HCT116 (cell line): ENCODE measurements around the gene C19orf44. TPM values are rescaled to one million over a fixed set of nuclear protein-coding genes. Genes with fewer than 3 reads are reported as not detected.

Experiments
- ATAC-seq: fragments of 200-7000 bp; cut with Tn5 transposase; 2 replicates; pipeline ENCODE4 v1.9.1; 2020; ENCODE audit warnings: mild to moderate bottlenecking, moderate library complexity
- BruUV-seq: library from RNA; stranded (reverse); fragments of 400-500 nt; replicated peaks from 2 replicates; lab custom pipeline; 2021; lab: Mats Ljungman, UMichigan
- CTCF ChIA-PET: fragments of 300-600 bp; sonication (Branson Sonifier 250); formaldehyde crosslinking; loops from one replicate; lab custom pipeline; 2021; ENCODE audit warnings: antibody characterized with exemption; lab: Charles Lee
- POLR2A ChIA-PET: fragments of 300-600, 350-600 bp; sonication (Branson Sonifier 250); formaldehyde crosslinking; loops from one replicate; lab custom pipeline; 2021; ENCODE audit warnings: antibody characterized with exemption; lab: Charles Lee
- RAD21 ChIA-PET, 2 experiments: fragments of 300-600 bp; sonication (Branson Sonifier 250); formaldehyde crosslinking; loops; one replicate each; lab custom pipeline; 2023; ENCODE audit warnings: low total read pairs in 2 of 2; ENCODE audit not compliant: uncharacterized antibody in 2 of 2, unreplicated experiment in 2 of 2, low non-redundant PET in 1 of 2; lab: Charles Lee
- DNase-seq: peaks from one replicate; pipeline ENCODE4 v3.0.0-alpha.2; 2010; ENCODE audit warnings: low read depth, low spot score
- H2AFZ ChIP-seq: fragments of 200-600 bp; shearing (Covaris generic), sonication (generic); 2 replicates; pipeline ENCODE4 v1.6.1; 2017; ENCODE audit warnings: low read depth, mixed run types, mixed read lengths, antibody characterized with exemption, low read length; ENCODE audit not compliant: poor library complexity, severe bottlenecking
- H3K27ac ChIP-seq: 2 replicates; pipeline ENCODE4 v1.5.1; 2012; ENCODE audit warnings: low read depth, low read length
- H3K27me3 ChIP-seq: fragments of 200-600 bp; sonication (generic); 2 replicates; pipeline ENCODE4 v1.6.1; 2016; ENCODE audit warnings: mixed run types, low read length, mixed read lengths; ENCODE audit not compliant: insufficient read depth
- H3K36me3 ChIP-seq, 2 experiments: fragments of 200-500 bp in 1 of 2; fragments of 200-600 bp in 1 of 2; sonication (Bioruptor generic) in 1 of 2; sonication (generic) in 1 of 2; 2 replicates each; pipeline versions ENCODE4 v1.5.1 to v1.6.1; 2014 to 2016; ENCODE audit warnings: low read length in 2 of 2, inconsistent platforms in 1 of 2, mixed read lengths in 1 of 2, mixed run types in 1 of 2; ENCODE audit not compliant: insufficient read depth in 2 of 2, control insufficient read depth in 1 of 2
- H3K4me1 ChIP-seq, 2 experiments: fragments of 200-600 bp in 1 of 2; sonication (generic) in 1 of 2; 2 replicates each; pipeline versions ENCODE4 v1.5.1 to v1.6.1; 2012 to 2017; ENCODE audit warnings: low read length in 2 of 2, inconsistent platforms in 1 of 2, mild to moderate bottlenecking in 1 of 2, mixed read lengths in 1 of 2, mixed run types in 1 of 2, moderate library complexity in 1 of 2; ENCODE audit not compliant: insufficient read depth in 2 of 2, control insufficient read depth in 1 of 2
- H3K4me2 ChIP-seq: fragments of 200-600 bp; sonication (generic); 2 replicates; pipeline ENCODE4 v1.6.1; 2017; ENCODE audit warnings: mixed run types, low read length, mixed read lengths
- H3K4me3 ChIP-seq, 2 experiments: fragments of 200-600 bp in 1 of 2; sonication (generic) in 1 of 2; replicated peaks in 1 of 2; 2 replicates each; pipeline ENCODE4 v1.5.1; 2011 to 2016; ENCODE audit warnings: low read length in 2 of 2, control low read depth in 1 of 2, low read depth in 1 of 2, mild to moderate bottlenecking in 1 of 2, mixed read lengths in 1 of 2, mixed run types in 1 of 2
- H3K79me2 ChIP-seq: fragments of 200-600 bp; sonication (generic); 2 replicates; pipeline ENCODE4 v1.6.1; 2017; ENCODE audit warnings: mild to moderate bottlenecking, mixed run types, low read length, moderate library complexity, mixed read lengths; ENCODE audit not compliant: insufficient read depth
- H3K9ac ChIP-seq: fragments of 200-600 bp; sonication (generic); 2 replicates; pipeline ENCODE4 v1.6.1; 2016; ENCODE audit warnings: low read length, mixed read lengths
- H3K9me2 ChIP-seq: fragments of 200-600 bp; sonication (generic), shearing (Covaris generic); 2 replicates; pipeline ENCODE4 v1.6.1; 2017; ENCODE audit warnings: mixed run types, mild to moderate bottlenecking, moderate library complexity; ENCODE audit not compliant: insufficient read depth
- H3K9me3 ChIP-seq, 2 experiments: fragments of 200-500 bp in 1 of 2; fragments of 200-600 bp in 1 of 2; sonication (Bioruptor generic) in 1 of 2; sonication (generic) in 1 of 2; 2 replicates each; pipeline ENCODE4 v1.6.1; 2014 to 2017; ENCODE audit warnings: low read length in 2 of 2, mixed read lengths in 2 of 2, inconsistent platforms in 1 of 2, low read depth in 1 of 2, mild to moderate bottlenecking in 1 of 2, mixed run types in 1 of 2, moderate library complexity in 1 of 2; ENCODE audit not compliant: control insufficient read depth in 1 of 2, insufficient read depth in 1 of 2
- H4K20me1 ChIP-seq: fragments of 200-600 bp; sonication (generic), shearing (Covaris generic); 2 replicates; pipeline ENCODE4 v1.6.1; 2017; ENCODE audit warnings: mixed run types, mild to moderate bottlenecking, moderate library complexity; ENCODE audit not compliant: insufficient read depth
- CBX3 ChIP-seq: IDR thresholded peaks from 2 replicates; pipeline ENCODE4 v1.6.1; 2012; ENCODE audit warnings: low read depth
- CEBPB ChIP-seq: IDR thresholded peaks from 2 replicates; pipeline ENCODE4 v1.6.1; 2012; ENCODE audit warnings: low read depth
- ELF1 ChIP-seq: IDR thresholded peaks from 2 replicates; pipeline ENCODE4 v1.6.1; 2012; ENCODE audit warnings: low read depth, borderline replicate concordance
- EZH2phosphoT487 ChIP-seq: fragments of 200-600 bp; IDR thresholded peaks from 2 replicates; pipeline ENCODE4 v1.6.1; 2018; ENCODE audit warnings: antibody characterized with exemption, borderline replicate concordance
- FOSL1 ChIP-seq: IDR thresholded peaks from 2 replicates; pipeline ENCODE4 v1.6.1; 2012; ENCODE audit warnings: low read depth
- POLR2A ChIP-seq: IDR thresholded peaks from 2 replicates; pipeline ENCODE4 v1.7.0; 2011; ENCODE audit warnings: borderline replicate concordance; ENCODE audit not compliant: insufficient read depth, insufficient read length; ENCODE audit errors: extremely low read depth
- POLR2AphosphoS5 ChIP-seq: IDR thresholded peaks from 2 replicates; pipeline ENCODE4 v1.6.1; 2011; ENCODE audit warnings: mild to moderate bottlenecking, low read depth, low read length, moderate library complexity
- RAD21 ChIP-seq: IDR thresholded peaks from 2 replicates; pipeline ENCODE4 v1.6.1; 2012; ENCODE audit warnings: low read depth, mild to moderate bottlenecking
- SIN3A ChIP-seq: IDR thresholded peaks from 2 replicates; pipeline ENCODE4 v1.6.1; 2012; ENCODE audit warnings: low read depth
- SP1 ChIP-seq: IDR thresholded peaks from 2 replicates; pipeline ENCODE4 v1.6.1; 2012; ENCODE audit warnings: low read depth
- SRF ChIP-seq: IDR thresholded peaks from 2 replicates; pipeline ENCODE4 v1.6.1; 2012; ENCODE audit warnings: low read depth
- YY1 ChIP-seq: IDR thresholded peaks from 2 replicates; pipeline ENCODE4 v1.6.1; 2011; ENCODE audit warnings: low read length, low read depth, moderate library complexity, mild to moderate bottlenecking; ENCODE audit not compliant: insufficient replicate concordance; ENCODE audit errors: extremely low read depth
- ZFX ChIP-seq: fragments of 450-650 bp; IDR thresholded peaks from 2 replicates; pipeline ENCODE4 v1.6.1; 2017
- ZNF274 ChIP-seq: fragments of 200-500 bp; sonication (Bioruptor generic); IDR thresholded peaks from 2 replicates; pipeline ENCODE4 v1.6.1; 2014; ENCODE audit warnings: mild to moderate bottlenecking, low read depth, low read length, inconsistent platforms
- intact Hi-C: fragments of 100-400 bp; cut with micrococcal nuclease; formaldehyde crosslinking; loops from 2 replicates; pipeline ENCODE4 v1.10.0; 2022
- total RNA-seq: library from RNA; stranded (reverse); gene quantifications from one replicate; pipeline ENCODE4 v1.2.1, GENCODE V29; 2021; ENCODE audit not compliant: unreplicated experiment
- TF ChIP-seq, protein P1 (sequence below): IDR thresholded peaks from 2 replicates; pipeline ENCODE4 v1.6.1; 2012; ENCODE audit warnings: low read depth
- TF ChIP-seq, protein P2 (sequence below): IDR thresholded peaks from 2 replicates; pipeline ENCODE4 v1.6.1; 2011; ENCODE audit warnings: mild to moderate bottlenecking, low read length, moderate library complexity; ENCODE audit not compliant: insufficient replicate concordance; ENCODE audit errors: extremely low read depth
- TF ChIP-seq, protein P3 (sequence below): IDR thresholded peaks from 2 replicates; pipeline ENCODE4 v1.6.1; 2012
- TF ChIP-seq, protein P4 (sequence below): IDR thresholded peaks from 2 replicates; pipeline ENCODE4 v1.6.1; 2012
- TF ChIP-seq, protein P5 (sequence below), 3 experiments: fragments of 200-600 bp in 1 of 3; sonication (generic) in 1 of 3; IDR thresholded peaks in 2 of 3; conservative IDR thresholded peaks in 1 of 3; 2 replicates each; pipeline ENCODE4 v1.5.1; 2012 to 2017; ENCODE audit warnings: low read depth in 2 of 3, low read length in 2 of 3, antibody characterized with exemption in 1 of 3, borderline replicate concordance in 1 of 3, control low read depth in 1 of 3, mild to moderate bottlenecking in 1 of 3, mixed read lengths in 1 of 3, mixed run types in 1 of 3, moderate library complexity in 1 of 3; ENCODE audit not compliant: insufficient read depth in 1 of 3

C19orf44 gene
- total RNA-seq, 1 experiment from 2014 or later: 6.8 TPM

DNA sequence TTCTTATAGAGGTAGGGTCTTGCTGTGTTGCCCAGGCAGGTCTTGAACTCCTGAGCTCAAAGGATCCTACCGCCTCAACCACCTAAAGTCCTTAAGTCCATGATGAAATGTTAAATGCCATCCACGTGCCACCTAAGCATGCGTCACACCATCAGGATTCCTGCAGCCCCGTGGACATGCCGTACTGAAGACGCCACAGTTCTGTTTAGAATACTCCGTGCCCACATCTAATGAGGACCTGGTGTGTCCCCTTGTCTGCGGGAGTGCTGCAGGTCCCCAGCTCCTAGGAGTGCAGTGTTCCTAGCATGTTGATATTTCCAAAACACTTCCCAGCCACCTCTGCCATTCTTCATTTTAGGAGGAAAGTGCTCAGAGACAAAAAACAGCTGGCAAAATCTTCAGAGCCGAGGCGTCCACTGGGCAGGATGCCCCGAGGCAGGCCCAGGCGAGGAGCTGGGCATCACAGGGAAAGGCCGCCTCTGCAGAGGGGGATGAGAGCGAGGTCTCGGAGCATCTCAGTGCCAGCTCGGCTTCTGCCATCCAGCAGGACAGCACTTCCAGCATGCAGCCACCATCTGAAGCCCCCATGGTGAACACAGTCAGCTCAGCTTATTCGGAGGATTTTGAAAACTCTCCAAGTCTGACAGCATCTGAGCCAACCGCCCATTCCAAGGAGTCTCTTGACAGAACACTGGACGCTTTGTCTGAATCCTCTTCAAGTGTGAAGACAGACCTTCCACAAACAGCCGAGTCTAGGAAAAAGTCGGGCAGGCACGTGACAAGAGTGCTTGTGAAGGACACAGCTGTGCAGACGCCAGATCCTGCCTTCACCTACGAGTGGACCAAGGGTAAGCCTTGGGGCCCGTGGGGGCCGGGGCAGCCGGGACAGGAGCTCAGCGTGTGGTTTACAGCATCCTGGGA is 13.2 kb downstream of the C19orf44 start:
- H3K4me3 ChIP-seq: no peak overlapping the region
- TF ChIP-seq EZH2phosphoT487 (no peak), ELF1 (no peak), POLR2AphosphoS5 (no peak), POLR2A (no peak), FOSL1 (no peak), SIN3A (no peak), ZFX (no peak), SRF (no peak), YY1 (no peak), RAD21 (no peak), CBX3 (no peak), CEBPB (no peak), SP1 (no peak), ZNF274 (no peak)
- TF ChIP-seq, protein P1, sequence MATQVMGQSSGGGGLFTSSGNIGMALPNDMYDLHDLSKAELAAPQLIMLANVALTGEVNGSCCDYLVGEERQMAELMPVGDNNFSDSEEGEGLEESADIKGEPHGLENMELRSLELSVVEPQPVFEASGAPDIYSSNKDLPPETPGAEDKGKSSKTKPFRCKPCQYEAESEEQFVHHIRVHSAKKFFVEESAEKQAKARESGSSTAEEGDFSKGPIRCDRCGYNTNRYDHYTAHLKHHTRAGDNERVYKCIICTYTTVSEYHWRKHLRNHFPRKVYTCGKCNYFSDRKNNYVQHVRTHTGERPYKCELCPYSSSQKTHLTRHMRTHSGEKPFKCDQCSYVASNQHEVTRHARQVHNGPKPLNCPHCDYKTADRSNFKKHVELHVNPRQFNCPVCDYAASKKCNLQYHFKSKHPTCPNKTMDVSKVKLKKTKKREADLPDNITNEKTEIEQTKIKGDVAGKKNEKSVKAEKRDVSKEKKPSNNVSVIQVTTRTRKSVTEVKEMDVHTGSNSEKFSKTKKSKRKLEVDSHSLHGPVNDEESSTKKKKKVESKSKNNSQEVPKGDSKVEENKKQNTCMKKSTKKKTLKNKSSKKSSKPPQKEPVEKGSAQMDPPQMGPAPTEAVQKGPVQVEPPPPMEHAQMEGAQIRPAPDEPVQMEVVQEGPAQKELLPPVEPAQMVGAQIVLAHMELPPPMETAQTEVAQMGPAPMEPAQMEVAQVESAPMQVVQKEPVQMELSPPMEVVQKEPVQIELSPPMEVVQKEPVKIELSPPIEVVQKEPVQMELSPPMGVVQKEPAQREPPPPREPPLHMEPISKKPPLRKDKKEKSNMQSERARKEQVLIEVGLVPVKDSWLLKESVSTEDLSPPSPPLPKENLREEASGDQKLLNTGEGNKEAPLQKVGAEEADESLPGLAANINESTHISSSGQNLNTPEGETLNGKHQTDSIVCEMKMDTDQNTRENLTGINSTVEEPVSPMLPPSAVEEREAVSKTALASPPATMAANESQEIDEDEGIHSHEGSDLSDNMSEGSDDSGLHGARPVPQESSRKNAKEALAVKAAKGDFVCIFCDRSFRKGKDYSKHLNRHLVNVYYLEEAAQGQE: no peak
- TF ChIP-seq, protein P2, sequence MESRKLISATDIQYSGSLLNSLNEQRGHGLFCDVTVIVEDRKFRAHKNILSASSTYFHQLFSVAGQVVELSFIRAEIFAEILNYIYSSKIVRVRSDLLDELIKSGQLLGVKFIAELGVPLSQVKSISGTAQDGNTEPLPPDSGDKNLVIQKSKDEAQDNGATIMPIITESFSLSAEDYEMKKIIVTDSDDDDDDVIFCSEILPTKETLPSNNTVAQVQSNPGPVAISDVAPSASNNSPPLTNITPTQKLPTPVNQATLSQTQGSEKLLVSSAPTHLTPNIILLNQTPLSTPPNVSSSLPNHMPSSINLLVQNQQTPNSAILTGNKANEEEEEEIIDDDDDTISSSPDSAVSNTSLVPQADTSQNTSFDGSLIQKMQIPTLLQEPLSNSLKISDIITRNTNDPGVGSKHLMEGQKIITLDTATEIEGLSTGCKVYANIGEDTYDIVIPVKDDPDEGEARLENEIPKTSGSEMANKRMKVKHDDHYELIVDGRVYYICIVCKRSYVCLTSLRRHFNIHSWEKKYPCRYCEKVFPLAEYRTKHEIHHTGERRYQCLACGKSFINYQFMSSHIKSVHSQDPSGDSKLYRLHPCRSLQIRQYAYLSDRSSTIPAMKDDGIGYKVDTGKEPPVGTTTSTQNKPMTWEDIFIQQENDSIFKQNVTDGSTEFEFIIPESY: no peak
- TF ChIP-seq, protein P3, sequence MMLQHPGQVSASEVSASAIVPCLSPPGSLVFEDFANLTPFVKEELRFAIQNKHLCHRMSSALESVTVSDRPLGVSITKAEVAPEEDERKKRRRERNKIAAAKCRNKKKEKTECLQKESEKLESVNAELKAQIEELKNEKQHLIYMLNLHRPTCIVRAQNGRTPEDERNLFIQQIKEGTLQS: no peak
- TF ChIP-seq, protein P4, sequence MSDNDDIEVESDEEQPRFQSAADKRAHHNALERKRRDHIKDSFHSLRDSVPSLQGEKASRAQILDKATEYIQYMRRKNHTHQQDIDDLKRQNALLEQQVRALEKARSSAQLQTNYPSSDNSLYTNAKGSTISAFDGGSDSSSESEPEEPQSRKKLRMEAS: no peak
- TF ChIP-seq, protein P5, sequence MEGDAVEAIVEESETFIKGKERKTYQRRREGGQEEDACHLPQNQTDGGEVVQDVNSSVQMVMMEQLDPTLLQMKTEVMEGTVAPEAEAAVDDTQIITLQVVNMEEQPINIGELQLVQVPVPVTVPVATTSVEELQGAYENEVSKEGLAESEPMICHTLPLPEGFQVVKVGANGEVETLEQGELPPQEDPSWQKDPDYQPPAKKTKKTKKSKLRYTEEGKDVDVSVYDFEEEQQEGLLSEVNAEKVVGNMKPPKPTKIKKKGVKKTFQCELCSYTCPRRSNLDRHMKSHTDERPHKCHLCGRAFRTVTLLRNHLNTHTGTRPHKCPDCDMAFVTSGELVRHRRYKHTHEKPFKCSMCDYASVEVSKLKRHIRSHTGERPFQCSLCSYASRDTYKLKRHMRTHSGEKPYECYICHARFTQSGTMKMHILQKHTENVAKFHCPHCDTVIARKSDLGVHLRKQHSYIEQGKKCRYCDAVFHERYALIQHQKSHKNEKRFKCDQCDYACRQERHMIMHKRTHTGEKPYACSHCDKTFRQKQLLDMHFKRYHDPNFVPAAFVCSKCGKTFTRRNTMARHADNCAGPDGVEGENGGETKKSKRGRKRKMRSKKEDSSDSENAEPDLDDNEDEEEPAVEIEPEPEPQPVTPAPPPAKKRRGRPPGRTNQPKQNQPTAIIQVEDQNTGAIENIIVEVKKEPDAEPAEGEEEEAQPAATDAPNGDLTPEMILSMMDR (IDR thresholded peaks at IDR 0.05 in 2 of 3, conservative IDR thresholded peaks at IDR 0.05 in 1 of 3; ENCODE audit: borderline replicate concordance in 1 of 3, insufficient read depth in 1 of 3, low read depth in 2 of 3, low read length in 2 of 3): no peak
- RAD21 ChIA-PET: no interaction called here
- peaks cover 0 to 4% of the 10 kb centered on the region in 2 experiments; a peak in 2 of 4 replicates for H3K36me3 ChIP-seq
- no peaks in the 10 kb centered on the region for H3K9me3 ChIP-seq
- no peak overlapping the region for H3K4me2 ChIP-seq
- H3K9me2 ChIP-seq: no peaks in the 10 kb centered on the region
- H3K79me2 ChIP-seq: no peaks in the 10 kb centered on the region
- no peak for ATAC-seq
- DNase-seq: no peak
- no peak overlapping the region for H3K27ac ChIP-seq
- no peaks in the 10 kb centered on the region for H3K27me3 ChIP-seq
- no TSS peak for BruUV-seq
- intact Hi-C loops: no loop called here
- CTCF ChIA-PET: no interaction called here
- no peak overlapping the region for H3K9ac ChIP-seq
- no peaks in the 10 kb centered on the region for H3K4me1 ChIP-seq
- no peak overlapping the region for H2AFZ ChIP-seq
- POLR2A ChIA-PET: no interaction called here
- no peaks in the 10 kb centered on the region for H4K20me1 ChIP-seq
